ENCODE data around the gene SEC24B.

The SEC24B gene

GRCh38 chr4:109433205-109434006 lies at the start of gene SEC24B:
SEC24B (plus strand) TSS chr4:109433815; CDS start chr4:109433870, 55 bp downstream.
- DNase-seq (ENCODE audit: low read depth in 2 of 2), result peak; percentile 76 to 79

GRCh38 chr4:109383823-109384222 lies 49.8 kb upstream of the SEC24B start:
- no peak for DNase-seq (ENCODE audit: low read depth in 2 of 2)

- no peak for DNase-seq (ENCODE audit: low read depth in 2 of 2)
Measured at GRCh38 chr4:109385260-109385659, 48.4 kb upstream of the SEC24B start.

- no peak for DNase-seq (ENCODE audit: low read depth in 2 of 2)
Measured at GRCh38 chr4:109389369-109390114, 44.1 kb upstream of the SEC24B start.

- DNase-seq (ENCODE audit: low read depth in 2 of 2), result no peak
Measured at GRCh38 chr4:109390115-109390768, 43.4 kb upstream of the SEC24B start.

- no peak for DNase-seq (ENCODE audit: low read depth in 2 of 2)
Measured at GRCh38 chr4:109395694-109396093, 37.9 kb upstream of the SEC24B start.

GRCh38 chr4:109398928-109399327 lies 34.7 kb upstream of the SEC24B start:
- DNase-seq (ENCODE audit: low read depth in 2 of 2), result no peak

GRCh38 chr4:109406337-109406931 lies 27.2 kb upstream of the SEC24B start:
- DNase-seq (ENCODE audit: low read depth in 2 of 2), result no peak

GRCh38 chr4:109407027-109407737 lies 26.4 kb upstream of the SEC24B start:
- no peak for DNase-seq (ENCODE audit: low read depth in 2 of 2)

GRCh38 chr4:109408711-109409110 lies 24.9 kb upstream of the SEC24B start:
- DNase-seq (ENCODE audit: low read depth in 2 of 2), result no peak

- DNase-seq (ENCODE audit: low read depth in 2 of 2), result no peak
Measured at GRCh38 chr4:109410226-109410625, 23.4 kb upstream of the SEC24B start.

GRCh38 chr4:109410776-109411175 lies 22.8 kb upstream of the SEC24B start:
- DNase-seq (ENCODE audit: low read depth in 2 of 2), result no peak

GRCh38 chr4:109411964-109412363 lies 21.7 kb upstream of the SEC24B start:
- no peak for DNase-seq (ENCODE audit: low read depth in 2 of 2)

- no peak for DNase-seq (ENCODE audit: low read depth in 2 of 2)
Measured at GRCh38 chr4:109412776-109413175, 20.8 kb upstream of the SEC24B start.

GRCh38 chr4:109414938-109415337 lies 18.7 kb upstream of the SEC24B start:
- DNase-seq (ENCODE audit: low read depth in 2 of 2), result no peak

- no peak for DNase-seq (ENCODE audit: low read depth in 2 of 2)
Measured at GRCh38 chr4:109418588-109418987, 15.0 kb upstream of the SEC24B start.

- no peak for DNase-seq (ENCODE audit: low read depth in 2 of 2)
Measured at GRCh38 chr4:109419679-109420078, 13.9 kb upstream of the SEC24B start.

GRCh38 chr4:109424093-109424841 lies 9.3 kb upstream of the SEC24B start:
- no peak for DNase-seq (ENCODE audit: low read depth in 2 of 2)

GRCh38 chr4:109425405-109425804 lies 8.2 kb upstream of the SEC24B start:
- no peak for DNase-seq (ENCODE audit: low read depth in 2 of 2)

- no peak for DNase-seq (ENCODE audit: low read depth in 2 of 2)
Measured at GRCh38 chr4:109429545-109429944, 4.1 kb upstream of the SEC24B start.

GRCh38 chr4:109432203-109432602 lies 1.4 kb upstream of the SEC24B start:
- DNase-seq (ENCODE audit: low read depth in 2 of 2), result no peak

All from stimulated activated CD8-positive, alpha-beta memory T cell treated with anti-CD3 and anti-CD28 coated beads, Interleukin-7, amount 100 ng/mL, for 1 hour (primary cell).